Measurements from ENCODE around the gene ACP4.
"Not testable (repeated sequence)": the region's sequence is repeated elsewhere in the genome, so short reads cannot be mapped to it uniquely, and the experiment has no call there.

The ACP4 gene, protein sequence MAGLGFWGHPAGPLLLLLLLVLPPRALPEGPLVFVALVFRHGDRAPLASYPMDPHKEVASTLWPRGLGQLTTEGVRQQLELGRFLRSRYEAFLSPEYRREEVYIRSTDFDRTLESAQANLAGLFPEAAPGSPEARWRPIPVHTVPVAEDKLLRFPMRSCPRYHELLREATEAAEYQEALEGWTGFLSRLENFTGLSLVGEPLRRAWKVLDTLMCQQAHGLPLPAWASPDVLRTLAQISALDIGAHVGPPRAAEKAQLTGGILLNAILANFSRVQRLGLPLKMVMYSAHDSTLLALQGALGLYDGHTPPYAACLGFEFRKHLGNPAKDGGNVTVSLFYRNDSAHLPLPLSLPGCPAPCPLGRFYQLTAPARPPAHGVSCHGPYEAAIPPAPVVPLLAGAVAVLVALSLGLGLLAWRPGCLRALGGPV

DNA sequence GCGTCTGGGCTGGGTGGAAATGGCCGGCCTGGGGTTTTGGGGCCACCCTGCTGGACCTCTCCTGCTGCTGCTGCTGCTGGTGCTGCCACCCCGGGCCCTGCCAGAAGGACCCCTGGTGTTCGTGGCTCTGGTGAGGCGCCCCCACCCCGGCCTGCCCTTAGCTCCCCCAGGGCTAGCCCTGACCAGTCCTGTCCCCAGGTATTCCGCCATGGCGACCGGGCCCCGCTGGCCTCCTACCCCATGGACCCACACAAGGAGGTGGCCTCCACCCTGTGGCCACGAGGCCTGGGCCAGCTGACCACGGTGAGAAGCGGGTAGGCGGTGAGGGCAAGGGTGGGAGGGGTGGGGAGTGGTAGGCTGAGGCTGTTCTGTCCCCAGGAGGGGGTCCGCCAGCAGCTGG is at the start of gene ACP4:
Gene ACP4, plus strand, starts transcription at position 20 of the 400 bp plus-strand sequence. Its CDS starts 0 bp downstream, at position 20.
- H3K4me3 ChIP-seq (ENCODE audit: low read depth in 1 of 2, low read length in 2 of 2): no peak within 1 kb of the TSS
- peaks cover 5 to 6% of the 10 kb centered on the region in 2 donors for H3K27me3 ChIP-seq (ENCODE audit: control insufficient read depth in 1 of 2, insufficient read depth in 2 of 2, low read length in 2 of 2)
- H3K27ac ChIP-seq (ENCODE audit: low read depth, low read length): no peak within 1 kb of the TSS

DNA sequence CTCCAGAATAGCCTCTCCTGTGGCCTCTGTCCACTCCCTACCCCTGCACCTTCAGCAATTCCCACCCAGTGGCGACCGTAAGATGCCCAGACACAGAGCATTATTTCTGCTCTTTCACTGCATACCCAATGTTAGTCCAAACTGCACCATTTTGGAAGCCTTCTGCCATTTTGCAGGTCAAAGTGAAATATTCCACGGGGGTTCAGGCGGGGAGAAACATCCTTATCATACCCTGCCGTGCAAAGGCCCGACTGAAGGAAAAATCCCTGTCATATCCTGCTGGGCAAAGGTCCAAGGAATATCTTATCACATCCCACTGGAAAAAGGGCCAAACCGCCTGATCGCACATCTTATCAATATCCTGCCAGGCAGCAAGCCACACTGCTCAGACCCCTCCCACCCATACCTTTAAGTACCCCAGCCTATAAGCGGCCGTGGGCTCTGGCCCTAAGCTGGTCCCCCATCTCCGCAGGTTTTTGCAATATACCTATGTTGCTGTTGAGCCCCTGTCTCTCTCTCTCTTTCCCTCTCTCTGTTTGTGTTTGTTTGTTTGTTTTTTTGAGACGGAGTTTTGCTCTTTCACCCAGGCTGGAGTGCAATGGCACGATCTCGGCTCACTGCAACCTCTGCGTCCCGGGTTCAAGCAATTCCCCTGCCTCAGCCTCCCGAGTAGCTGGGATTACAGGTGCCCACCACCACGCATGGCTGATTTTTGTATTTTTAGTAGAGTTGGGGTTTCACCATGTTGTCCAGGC is 48.9 kb upstream of the ACP4 start:
- H3K27me3 ChIP-seq (ENCODE audit: control insufficient read depth in 1 of 2, insufficient read depth in 2 of 2, low read length in 2 of 2): peaks cover 6 to 7% of the 10 kb centered on the region in 2 donors
- no peaks in the 10 kb centered on the region for H3K4me1 ChIP-seq (ENCODE audit: control insufficient read depth in 1 of 2, insufficient read depth in 2 of 2, low read length in 2 of 2)
- H3K9ac ChIP-seq (ENCODE audit: low read depth in 1 of 2, low read length in 2 of 2): no peak overlapping the region
- H3K27ac ChIP-seq (ENCODE audit: low read depth, low read length): no peak overlapping the region
- H3K4me3 ChIP-seq (ENCODE audit: low read depth in 1 of 2, low read length in 2 of 2): no peak overlapping the region
- no peaks in the 10 kb centered on the region for H3K9me3 ChIP-seq (ENCODE audit: control insufficient read depth in 1 of 2, low read length in 2 of 2)
- H3K36me3 ChIP-seq (ENCODE audit: control insufficient read depth in 1 of 2, insufficient read depth in 2 of 2, low read length in 2 of 2): no peaks in the 10 kb centered on the region

More for the DNA sequence above, at the start of gene ACP4:
- peaks cover 0 to 5% of the 10 kb centered on the region in 2 donors for H3K4me1 ChIP-seq (ENCODE audit: control insufficient read depth in 1 of 2, insufficient read depth in 2 of 2, low read length in 2 of 2)
- H3K36me3 ChIP-seq (ENCODE audit: control insufficient read depth in 1 of 2, insufficient read depth in 2 of 2, low read length in 2 of 2): no peaks in the 10 kb centered on the region
- H3K9ac ChIP-seq (ENCODE audit: low read depth in 1 of 2, low read length in 2 of 2): no peak within 1 kb of the TSS
- no peaks in the 10 kb centered on the region for H3K9me3 ChIP-seq (ENCODE audit: control insufficient read depth in 1 of 2, low read length in 2 of 2)

DNA sequence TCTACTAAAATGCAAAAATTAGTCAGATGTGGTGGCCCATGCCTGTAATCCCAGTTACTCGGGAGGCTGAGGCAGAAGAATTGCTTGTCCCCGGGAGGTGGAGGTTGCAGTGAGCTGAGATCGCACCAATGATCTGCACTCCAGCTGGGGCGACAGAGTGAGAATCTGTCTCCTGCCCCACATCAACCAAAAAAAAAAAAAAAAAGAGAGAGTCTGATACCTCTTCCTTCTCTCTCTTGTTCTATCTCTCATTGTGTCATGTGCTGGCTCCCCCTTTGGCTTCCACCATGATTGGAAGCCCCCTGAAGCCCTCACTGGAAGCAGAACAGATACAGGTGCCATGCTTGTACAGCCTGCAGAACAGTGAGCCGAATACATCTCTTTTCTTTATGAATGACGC is 46.7 kb upstream of the ACP4 start:
- Histone ChIP-seq H3K4me3 (ENCODE audit: low read depth in 1 of 2, low read length in 2 of 2) (no peak overlapping the region), H3K9me3 (ENCODE audit: control insufficient read depth in 1 of 2, low read length in 2 of 2) (no peaks in the 10 kb centered on the region), H3K36me3 (ENCODE audit: control insufficient read depth in 1 of 2, insufficient read depth in 2 of 2, low read length in 2 of 2) (no peaks in the 10 kb centered on the region), H3K27ac (ENCODE audit: low read depth, low read length) (no peak overlapping the region), H3K9ac (ENCODE audit: low read depth in 1 of 2, low read length in 2 of 2) (no peak overlapping the region), H3K4me1 (ENCODE audit: control insufficient read depth in 1 of 2, insufficient read depth in 2 of 2, low read length in 2 of 2) (no peaks in the 10 kb centered on the region), H3K27me3 (ENCODE audit: control insufficient read depth in 1 of 2, insufficient read depth in 2 of 2, low read length in 2 of 2) (peaks cover 6 to 7% of the 10 kb centered on the region in 2 donors)

DNA sequence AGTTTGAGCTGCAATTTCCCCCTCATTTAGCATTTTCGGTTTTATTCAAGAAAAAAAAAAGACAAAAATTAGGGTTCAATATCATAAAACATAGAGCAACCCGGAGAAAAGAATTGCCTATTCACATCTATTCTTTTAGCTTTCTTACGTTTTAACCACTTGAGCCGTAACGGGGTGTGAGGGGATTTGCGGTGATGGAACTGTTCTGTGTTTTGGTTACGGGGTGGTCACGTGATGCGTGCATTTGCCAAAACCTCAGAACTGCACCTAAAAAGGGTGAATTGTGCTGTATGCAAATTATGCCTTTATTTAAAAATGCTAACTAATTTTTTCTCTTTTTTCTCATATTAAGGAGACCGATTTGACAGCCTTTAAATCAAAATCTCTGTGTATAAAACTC is 45.0 kb upstream of the ACP4 start:
- Histone ChIP-seq H3K4me1 (ENCODE audit: control insufficient read depth in 1 of 2, insufficient read depth in 2 of 2, low read length in 2 of 2) (no peaks in the 10 kb centered on the region), H3K36me3 (ENCODE audit: control insufficient read depth in 1 of 2, insufficient read depth in 2 of 2, low read length in 2 of 2) (no peaks in the 10 kb centered on the region), H3K27ac (ENCODE audit: low read depth, low read length) (no peak overlapping the region), H3K27me3 (ENCODE audit: control insufficient read depth in 1 of 2, insufficient read depth in 2 of 2, low read length in 2 of 2) (peaks cover 0 to under 1% of the 10 kb centered on the region in 2 donors), H3K9me3 (ENCODE audit: control insufficient read depth in 1 of 2, low read length in 2 of 2) (no peaks in the 10 kb centered on the region), H3K9ac (ENCODE audit: low read depth in 1 of 2, low read length in 2 of 2) (no peak overlapping the region), H3K4me3 (ENCODE audit: low read depth in 1 of 2, low read length in 2 of 2) (no peak overlapping the region)

DNA sequence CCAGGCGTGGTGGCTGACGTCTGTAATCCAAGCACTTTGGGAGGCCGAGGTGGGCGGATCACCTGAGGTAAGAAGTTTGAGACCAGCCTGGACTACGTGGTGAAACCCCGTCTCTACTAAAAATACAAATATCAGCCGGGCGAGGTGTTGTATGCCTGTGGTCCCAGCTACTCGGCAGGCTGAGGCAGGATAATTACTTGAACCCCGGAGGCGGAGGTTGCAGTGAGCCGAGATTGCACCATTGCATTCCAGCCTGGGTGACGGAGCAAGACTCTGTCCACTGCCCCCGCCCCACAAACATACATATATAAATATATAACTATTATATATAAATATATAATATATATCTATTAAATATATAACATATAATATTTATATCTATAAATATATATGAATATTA is 43.1 kb upstream of the ACP4 start:
- H3K36me3 ChIP-seq (ENCODE audit: control insufficient read depth in 1 of 2, insufficient read depth in 2 of 2, low read length in 2 of 2); H3K4me1 ChIP-seq (ENCODE audit: control insufficient read depth in 1 of 2, insufficient read depth in 2 of 2, low read length in 2 of 2); H3K9me3 ChIP-seq (ENCODE audit: control insufficient read depth in 1 of 2, low read length in 2 of 2); H3K27me3 ChIP-seq (ENCODE audit: control insufficient read depth in 1 of 2, insufficient read depth in 2 of 2, low read length in 2 of 2); H3K27ac ChIP-seq (ENCODE audit: low read depth, low read length); H3K9ac ChIP-seq (ENCODE audit: low read depth in 1 of 2, low read length in 2 of 2); H3K4me3 ChIP-seq (ENCODE audit: low read depth in 1 of 2, low read length in 2 of 2): not testable (repeated sequence)

DNA sequence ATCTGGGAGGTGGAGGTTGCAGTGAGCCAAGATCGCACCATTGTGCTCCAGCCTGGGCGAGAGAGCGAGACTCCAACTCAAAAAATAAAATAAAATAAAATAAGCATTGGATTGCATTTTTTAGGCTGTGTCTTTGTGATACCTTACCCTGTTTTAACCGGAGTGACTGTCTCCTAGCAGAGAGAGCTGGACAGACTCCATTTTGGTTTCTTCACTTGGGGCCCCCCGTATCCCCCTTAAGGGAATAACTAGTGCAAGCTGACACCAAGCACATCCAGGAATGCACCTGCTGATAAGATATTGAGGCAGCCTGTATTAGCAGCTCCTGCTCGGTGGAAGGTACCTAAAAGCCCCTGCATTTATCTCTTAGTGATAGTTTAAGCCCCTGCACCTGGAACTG is 40.7 kb upstream of the ACP4 start:
- no peak overlapping the region for H3K9ac ChIP-seq (ENCODE audit: low read depth in 1 of 2, low read length in 2 of 2)
- H3K27me3 ChIP-seq (ENCODE audit: control insufficient read depth in 1 of 2, insufficient read depth in 2 of 2, low read length in 2 of 2): no peaks in the 10 kb centered on the region
- no peak overlapping the region for H3K4me3 ChIP-seq (ENCODE audit: low read depth in 1 of 2, low read length in 2 of 2)
- no peak overlapping the region for H3K27ac ChIP-seq (ENCODE audit: low read depth, low read length)
- no peaks in the 10 kb centered on the region for H3K4me1 ChIP-seq (ENCODE audit: control insufficient read depth in 1 of 2, insufficient read depth in 2 of 2, low read length in 2 of 2)
- H3K9me3 ChIP-seq (ENCODE audit: control insufficient read depth in 1 of 2, low read length in 2 of 2): no peaks in the 10 kb centered on the region
- no peaks in the 10 kb centered on the region for H3K36me3 ChIP-seq (ENCODE audit: control insufficient read depth in 1 of 2, insufficient read depth in 2 of 2, low read length in 2 of 2)

DNA sequence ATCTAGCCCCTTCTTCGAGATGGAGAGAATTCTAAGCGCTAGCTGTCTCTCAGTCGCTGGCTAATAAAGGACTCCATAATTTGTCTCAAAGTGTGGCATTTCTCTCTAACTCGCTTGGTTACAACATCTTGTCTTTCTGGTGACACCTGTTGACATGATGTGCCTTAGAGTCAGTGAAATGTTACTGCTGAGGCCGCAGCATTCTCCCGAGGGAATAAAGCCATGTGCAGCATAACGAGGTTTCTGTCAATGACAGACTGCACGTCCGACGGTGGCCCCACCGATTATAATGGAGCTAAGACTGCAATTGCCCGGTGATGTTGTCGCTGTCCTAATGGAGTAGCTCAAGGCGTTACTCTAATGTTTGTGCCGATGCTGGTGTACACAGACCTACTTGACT is 40.2 kb upstream of the ACP4 start:
- H3K9ac ChIP-seq (ENCODE audit: low read depth in 1 of 2, low read length in 2 of 2): no peak overlapping the region
- H3K4me1 ChIP-seq (ENCODE audit: control insufficient read depth in 1 of 2, insufficient read depth in 2 of 2, low read length in 2 of 2): no peaks in the 10 kb centered on the region
- H3K27me3 ChIP-seq (ENCODE audit: control insufficient read depth in 1 of 2, insufficient read depth in 2 of 2, low read length in 2 of 2): no peaks in the 10 kb centered on the region
- no peak overlapping the region for H3K4me3 ChIP-seq (ENCODE audit: low read depth in 1 of 2, low read length in 2 of 2)
- no peaks in the 10 kb centered on the region for H3K9me3 ChIP-seq (ENCODE audit: control insufficient read depth in 1 of 2, low read length in 2 of 2)
- no peaks in the 10 kb centered on the region for H3K36me3 ChIP-seq (ENCODE audit: control insufficient read depth in 1 of 2, insufficient read depth in 2 of 2, low read length in 2 of 2)
- H3K27ac ChIP-seq (ENCODE audit: low read depth, low read length): no peak overlapping the region

DNA sequence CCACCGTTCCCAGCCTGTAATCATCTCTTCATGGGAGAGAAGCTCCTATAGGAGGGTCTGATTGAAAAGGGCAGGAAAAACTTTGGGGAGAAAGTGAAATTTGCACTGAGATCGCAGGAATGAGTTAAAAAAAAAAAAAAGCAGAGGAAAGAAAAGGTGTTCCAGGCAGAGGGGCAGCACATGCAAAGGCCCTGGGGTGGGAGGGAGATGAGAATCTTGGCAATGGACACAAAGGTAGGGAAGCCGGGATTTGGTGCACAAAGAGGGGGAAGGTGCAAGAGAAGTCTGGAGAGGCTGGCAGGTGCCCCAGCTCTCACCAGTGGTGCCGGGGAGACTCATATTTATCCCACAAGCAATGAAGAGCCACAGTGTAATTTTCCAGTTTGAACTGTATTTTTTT is 36.3 kb upstream of the ACP4 start:
- no peaks in the 10 kb centered on the region for H3K36me3 ChIP-seq (ENCODE audit: control insufficient read depth in 1 of 2, insufficient read depth in 2 of 2, low read length in 2 of 2)
- H3K4me1 ChIP-seq (ENCODE audit: control insufficient read depth in 1 of 2, insufficient read depth in 2 of 2, low read length in 2 of 2): no peaks in the 10 kb centered on the region
- H3K27me3 ChIP-seq (ENCODE audit: control insufficient read depth in 1 of 2, insufficient read depth in 2 of 2, low read length in 2 of 2): no peaks in the 10 kb centered on the region
- H3K4me3 ChIP-seq (ENCODE audit: low read depth in 1 of 2, low read length in 2 of 2): no peak overlapping the region
- no peak overlapping the region for H3K9ac ChIP-seq (ENCODE audit: low read depth in 1 of 2, low read length in 2 of 2)
- H3K27ac ChIP-seq (ENCODE audit: low read depth, low read length): no peak overlapping the region
- no peaks in the 10 kb centered on the region for H3K9me3 ChIP-seq (ENCODE audit: control insufficient read depth in 1 of 2, low read length in 2 of 2)

DNA sequence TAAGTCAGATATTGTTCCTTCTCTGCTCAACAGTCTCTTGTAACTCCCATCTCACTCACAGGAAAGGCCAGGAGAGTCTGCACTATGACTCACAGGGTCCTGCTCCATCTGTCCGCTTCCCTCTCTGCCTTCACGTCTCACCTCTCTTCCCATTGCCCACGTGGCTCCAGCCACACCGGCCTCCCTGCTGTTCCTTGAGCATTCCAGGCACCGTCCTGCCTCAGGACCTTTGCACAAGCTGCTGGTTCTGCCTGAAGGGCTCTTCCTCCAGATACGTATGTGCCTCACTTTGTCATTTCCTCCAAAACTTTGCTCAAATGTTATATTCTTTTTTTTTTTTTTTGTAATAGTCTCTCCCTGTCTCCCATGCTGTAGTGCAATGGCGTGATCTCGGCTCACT is 34.0 kb upstream of the ACP4 start:
- not testable (repeated sequence) for H3K9ac ChIP-seq (ENCODE audit: low read depth in 1 of 2, low read length in 2 of 2); H3K27me3 ChIP-seq (ENCODE audit: control insufficient read depth in 1 of 2, insufficient read depth in 2 of 2, low read length in 2 of 2); H3K4me3 ChIP-seq (ENCODE audit: low read depth in 1 of 2, low read length in 2 of 2); H3K4me1 ChIP-seq (ENCODE audit: control insufficient read depth in 1 of 2, insufficient read depth in 2 of 2, low read length in 2 of 2); H3K27ac ChIP-seq (ENCODE audit: low read depth, low read length); H3K9me3 ChIP-seq (ENCODE audit: control insufficient read depth in 1 of 2, low read length in 2 of 2); H3K36me3 ChIP-seq (ENCODE audit: control insufficient read depth in 1 of 2, insufficient read depth in 2 of 2, low read length in 2 of 2)

DNA sequence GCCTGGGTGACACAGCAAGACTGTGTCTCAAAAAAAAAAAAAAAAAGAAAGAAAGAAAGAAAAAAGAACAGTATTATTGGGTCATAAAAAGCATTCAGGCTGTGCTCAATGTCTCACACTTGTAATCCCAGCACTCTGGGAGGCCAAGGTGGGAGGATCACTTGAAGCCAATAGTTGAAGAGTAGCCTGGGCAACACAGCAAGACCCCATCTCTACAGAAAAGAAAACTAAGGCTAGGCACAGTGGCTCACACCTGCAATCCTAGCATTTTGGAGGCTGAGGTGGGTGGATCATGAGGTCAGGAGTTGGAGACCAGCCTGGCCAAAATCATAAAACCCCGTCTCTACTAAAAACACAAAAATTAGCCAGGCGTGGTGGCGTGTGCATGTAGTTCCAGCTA is 32.6 kb upstream of the ACP4 start:
- H3K4me1 ChIP-seq (ENCODE audit: control insufficient read depth in 1 of 2, insufficient read depth in 2 of 2, low read length in 2 of 2); H3K4me3 ChIP-seq (ENCODE audit: low read depth in 1 of 2, low read length in 2 of 2); H3K9ac ChIP-seq (ENCODE audit: low read depth in 1 of 2, low read length in 2 of 2); H3K36me3 ChIP-seq (ENCODE audit: control insufficient read depth in 1 of 2, insufficient read depth in 2 of 2, low read length in 2 of 2); H3K9me3 ChIP-seq (ENCODE audit: control insufficient read depth in 1 of 2, low read length in 2 of 2); H3K27me3 ChIP-seq (ENCODE audit: control insufficient read depth in 1 of 2, insufficient read depth in 2 of 2, low read length in 2 of 2); H3K27ac ChIP-seq (ENCODE audit: low read depth, low read length): not testable (repeated sequence)
